ENCODE data around the gene PLCB1. TPM values are rescaled to one million over a fixed set of nuclear protein-coding genes. Genes with fewer than 3 reads are reported as not detected.

The PLCB1 gene
- total RNA-seq, 1 donor from 2014 or later = 37.4 TPM

GRCh38 chr20:8720089-8720488, 588.0 kb downstream of the PLCB1 start:
- Mint-ChIP-seq H3K9me3 (ENCODE audit: unreplicated experiment) (no peaks in the 10 kb centered on the region), H3K36me3 (ENCODE audit: unreplicated experiment) (no peaks in the 10 kb centered on the region), H3K4me1 (ENCODE audit: low read depth, unreplicated experiment) (no peaks in the 10 kb centered on the region), H3K4me3 (ENCODE audit: unreplicated experiment) (no peak overlapping the region), H3K27me3 (ENCODE audit: unreplicated experiment) (no peaks in the 10 kb centered on the region), H3K27ac (ENCODE audit: unreplicated experiment) (no peak overlapping the region)
- DNase-seq = no peak
- no peak for TF ChIP-seq CTCF (IDR thresholded peaks at IDR 0.05; ENCODE audit: partially characterized antibody, unreplicated experiment)

GRCh38 chr20:8721098-8721497, 589.0 kb downstream of the PLCB1 start:
- H3K27me3 Mint-ChIP-seq (ENCODE audit: unreplicated experiment) = no peaks in the 10 kb centered on the region
- no peaks in the 10 kb centered on the region for H3K36me3 Mint-ChIP-seq (ENCODE audit: unreplicated experiment)
- H3K27ac Mint-ChIP-seq (ENCODE audit: unreplicated experiment) = no peak overlapping the region
- DNase-seq = peak; percentile 40
- peaks cover 2% of the 10 kb centered on the region for H3K4me1 Mint-ChIP-seq (ENCODE audit: low read depth, unreplicated experiment)
- H3K9me3 Mint-ChIP-seq (ENCODE audit: unreplicated experiment) = no peaks in the 10 kb centered on the region
- no peak overlapping the region for H3K4me3 Mint-ChIP-seq (ENCODE audit: unreplicated experiment)
- peak; percentile 68 for TF ChIP-seq CTCF (IDR thresholded peaks at IDR 0.05; ENCODE audit: partially characterized antibody, unreplicated experiment)

GRCh38 chr20:8722277-8722928, 590.3 kb downstream of the PLCB1 start:
- peak; percentile 22 for DNase-seq
- peak; percentile 73 for TF ChIP-seq CTCF (IDR thresholded peaks at IDR 0.05; ENCODE audit: partially characterized antibody, unreplicated experiment)
- no peaks in the 10 kb centered on the region for H3K27me3 Mint-ChIP-seq (ENCODE audit: unreplicated experiment)

GRCh38 chr20:8723296-8723695, 591.2 kb downstream of the PLCB1 start:
- Mint-ChIP-seq H3K4me1 (ENCODE audit: low read depth, unreplicated experiment) (peaks cover 2% of the 10 kb centered on the region), H3K4me3 (ENCODE audit: unreplicated experiment) (no peak overlapping the region), H3K36me3 (ENCODE audit: unreplicated experiment) (no peaks in the 10 kb centered on the region), H3K27ac (ENCODE audit: unreplicated experiment) (no peak overlapping the region), H3K9me3 (ENCODE audit: unreplicated experiment) (no peaks in the 10 kb centered on the region), H3K27me3 (ENCODE audit: unreplicated experiment) (no peaks in the 10 kb centered on the region)
- no peak for DNase-seq
- TF ChIP-seq CTCF (IDR thresholded peaks at IDR 0.05; ENCODE audit: partially characterized antibody, unreplicated experiment) = no peak

More at GRCh38 chr20:8722277-8722928, 590.3 kb downstream of the PLCB1 start:
- no peaks in the 10 kb centered on the region for H3K36me3 Mint-ChIP-seq (ENCODE audit: unreplicated experiment)
- H3K9me3 Mint-ChIP-seq (ENCODE audit: unreplicated experiment) = no peaks in the 10 kb centered on the region
- H3K27ac Mint-ChIP-seq (ENCODE audit: unreplicated experiment) = no peak overlapping the region
- H3K4me3 Mint-ChIP-seq (ENCODE audit: unreplicated experiment) = no peak overlapping the region
- peaks cover 2% of the 10 kb centered on the region for H3K4me1 Mint-ChIP-seq (ENCODE audit: low read depth, unreplicated experiment)

- H3K36me3 Mint-ChIP-seq (ENCODE audit: unreplicated experiment) = no peaks in the 10 kb centered on the region
- no peaks in the 10 kb centered on the region for H3K9me3 Mint-ChIP-seq (ENCODE audit: unreplicated experiment)
- no peak overlapping the region for H3K27ac Mint-ChIP-seq (ENCODE audit: unreplicated experiment)
- no peak overlapping the region for H3K4me3 Mint-ChIP-seq (ENCODE audit: unreplicated experiment)
- TF ChIP-seq CTCF (IDR thresholded peaks at IDR 0.05; ENCODE audit: partially characterized antibody, unreplicated experiment) = no peak
- H3K4me1 Mint-ChIP-seq (ENCODE audit: low read depth, unreplicated experiment) = peaks cover 2% of the 10 kb centered on the region
- no peak for DNase-seq
- H3K27me3 Mint-ChIP-seq (ENCODE audit: unreplicated experiment) = no peaks in the 10 kb centered on the region
Observed at GRCh38 chr20:8724884-8725283, 592.8 kb downstream of the PLCB1 start.
